Globus pallidus (tissue), 1 donor: ENCODE results near the gene UMODL1.

ENCODE experiments used
- DNase-seq: peaks from one replicate; pipeline ENCODE4 v3.0.0-alpha.2; 2015; ENCODE audit warnings: low spot score

Gene UMODL1

DNA sequence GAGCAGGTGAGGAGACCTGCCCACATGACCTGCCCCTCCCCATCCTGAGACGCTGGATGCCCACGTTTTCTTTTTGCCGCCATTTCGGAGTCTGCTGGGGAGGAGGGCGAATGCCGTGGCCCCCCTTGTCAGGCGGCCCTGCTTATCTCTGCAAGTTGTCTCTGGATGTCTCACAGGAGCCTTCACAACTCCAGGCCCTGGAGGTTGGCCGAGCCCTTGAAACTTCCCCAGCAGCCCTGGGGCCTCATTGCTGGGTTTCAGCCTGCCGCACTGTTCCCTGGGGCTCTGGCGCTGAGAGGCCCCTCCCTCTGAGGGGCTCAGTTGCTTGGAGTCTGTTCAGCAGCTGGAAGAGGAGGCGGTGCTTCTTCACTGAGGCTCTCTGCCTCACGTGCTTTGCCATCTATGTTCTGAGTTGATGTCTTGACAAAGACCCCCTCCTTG, 31.2 kb upstream of the UMODL1 start:
- DNase-seq, result no peak

DNA sequence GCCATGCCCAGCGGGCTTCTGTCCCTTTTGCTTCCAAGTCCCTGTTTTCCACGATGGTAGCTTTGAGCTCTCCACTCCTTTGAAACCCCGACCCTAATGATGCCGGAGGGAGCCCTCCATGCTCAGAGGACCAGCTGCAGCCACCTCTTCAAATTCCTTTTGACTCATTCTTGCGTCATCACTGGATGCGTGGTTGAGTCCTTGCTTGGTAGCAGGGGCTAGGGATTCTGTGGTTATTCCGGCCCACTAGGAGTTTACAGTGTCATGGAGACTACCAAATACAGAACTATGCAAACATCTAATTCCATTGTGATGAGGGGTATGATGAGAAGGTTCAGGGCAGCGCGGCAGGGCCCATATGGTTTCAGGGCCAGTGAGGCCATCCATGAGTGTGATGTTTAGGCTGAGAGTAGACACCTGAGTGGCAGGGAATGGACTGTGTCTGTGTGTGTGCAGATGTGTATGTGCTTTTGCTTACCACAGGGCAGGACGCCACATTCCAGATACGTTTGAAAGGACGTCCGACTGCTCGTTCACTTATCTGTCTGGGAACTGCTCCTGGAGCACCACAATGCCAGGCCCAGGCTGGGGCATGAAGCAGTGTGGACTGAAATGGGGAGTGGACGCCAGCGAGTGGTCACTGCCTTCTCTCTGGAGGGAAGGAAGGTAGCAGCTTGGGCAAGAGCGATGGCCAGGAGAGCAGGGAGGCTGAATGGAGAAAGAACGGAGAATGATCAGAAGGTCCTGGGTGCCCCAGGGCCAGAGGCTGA, 30.5 kb upstream of the UMODL1 start:
- DNase-seq, result no peak

DNA sequence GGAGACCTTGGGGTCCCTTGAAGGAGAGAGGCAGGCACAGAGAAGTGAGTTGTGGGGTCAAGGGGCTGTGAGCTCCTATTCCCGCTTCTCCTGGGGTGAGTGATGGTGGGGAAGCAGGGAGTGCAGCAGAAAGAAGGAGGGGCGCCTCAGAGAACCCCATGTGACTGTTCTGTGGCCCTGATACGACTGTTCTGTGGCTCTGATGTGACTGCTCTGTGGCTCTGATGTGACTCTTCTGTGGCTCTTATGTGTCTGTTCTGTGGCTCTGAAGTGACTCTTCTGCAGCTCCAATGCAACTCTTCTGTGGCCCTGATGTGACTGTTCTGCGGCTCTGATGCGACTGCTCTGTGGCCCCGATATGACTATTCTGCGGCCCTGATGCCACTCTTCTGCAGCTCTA, 29.9 kb upstream of the UMODL1 start:
- no peak for DNase-seq

DNA sequence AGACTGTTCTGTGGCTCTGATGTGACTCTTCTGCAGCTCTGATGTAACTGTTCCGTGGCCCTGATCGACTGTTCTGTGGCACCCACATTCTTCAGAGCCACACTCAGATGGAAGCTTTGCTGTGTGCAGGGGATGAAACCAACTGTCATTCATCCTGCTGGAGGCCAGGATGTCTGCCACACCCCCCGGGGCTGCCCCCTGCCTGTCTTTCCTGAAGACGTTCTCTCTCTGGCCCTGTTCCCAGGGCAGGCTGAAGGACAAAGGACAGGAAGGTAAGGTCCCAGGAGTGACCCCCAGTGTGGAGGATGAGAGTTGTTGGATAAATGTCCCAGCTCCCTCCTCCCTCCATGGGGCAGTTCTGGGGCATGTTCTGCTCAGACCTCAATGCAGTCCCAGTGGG, 29.4 kb upstream of the UMODL1 start:
- DNase-seq, result no peak

DNA sequence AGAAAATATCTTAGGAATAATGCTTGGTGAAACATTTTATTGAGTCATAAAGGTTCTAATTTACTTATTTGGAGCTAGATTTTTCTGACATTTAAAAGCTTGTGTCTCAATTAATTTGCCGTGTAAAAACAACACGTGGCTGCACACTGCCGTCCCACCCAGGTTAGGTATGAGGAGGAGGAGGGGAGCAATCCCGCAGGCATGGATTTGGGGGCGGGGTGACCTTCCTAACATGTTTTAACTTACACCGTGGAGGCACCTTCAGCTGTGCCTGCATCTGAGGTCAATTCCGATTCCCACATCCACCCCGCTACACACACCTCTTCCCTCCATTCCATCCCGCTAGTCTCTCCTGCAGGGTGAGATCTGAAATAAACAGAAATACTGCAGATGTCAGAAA, 28.5 kb upstream of the UMODL1 start:
- no peak for DNase-seq

DNA sequence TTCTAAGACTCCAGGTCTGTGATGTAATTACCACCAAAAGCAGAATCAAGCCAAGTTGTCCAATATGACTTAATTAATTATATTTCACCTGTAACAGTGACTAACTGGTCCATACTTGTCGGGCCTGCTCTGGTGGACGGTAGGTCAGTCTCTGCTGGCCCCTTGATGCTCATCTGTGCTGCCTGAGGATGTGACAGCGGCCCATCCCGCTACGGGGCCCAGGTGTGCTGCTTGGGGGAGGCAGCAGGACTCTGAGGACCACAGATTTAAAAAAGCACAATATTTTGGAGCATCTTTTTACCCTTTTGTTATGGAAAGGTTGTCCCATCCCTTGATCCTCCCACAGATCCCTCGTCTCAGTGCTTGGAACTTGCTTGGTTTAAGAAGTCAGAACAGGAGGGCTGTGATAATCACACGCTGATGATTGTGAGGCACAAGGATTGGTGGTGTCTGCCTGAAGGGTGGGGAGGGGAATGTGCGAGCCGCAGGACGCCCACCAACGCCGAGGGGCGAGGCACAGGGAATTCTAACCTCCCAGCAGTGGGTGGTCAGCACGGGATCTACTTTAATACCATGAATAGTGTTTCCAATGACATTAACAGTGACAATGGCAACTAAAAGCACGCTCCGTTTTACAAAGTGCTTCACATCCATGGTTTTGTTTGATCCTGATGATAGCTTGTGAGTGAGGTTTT, 27.8 kb upstream of the UMODL1 start:
- DNase-seq, result no peak

DNA sequence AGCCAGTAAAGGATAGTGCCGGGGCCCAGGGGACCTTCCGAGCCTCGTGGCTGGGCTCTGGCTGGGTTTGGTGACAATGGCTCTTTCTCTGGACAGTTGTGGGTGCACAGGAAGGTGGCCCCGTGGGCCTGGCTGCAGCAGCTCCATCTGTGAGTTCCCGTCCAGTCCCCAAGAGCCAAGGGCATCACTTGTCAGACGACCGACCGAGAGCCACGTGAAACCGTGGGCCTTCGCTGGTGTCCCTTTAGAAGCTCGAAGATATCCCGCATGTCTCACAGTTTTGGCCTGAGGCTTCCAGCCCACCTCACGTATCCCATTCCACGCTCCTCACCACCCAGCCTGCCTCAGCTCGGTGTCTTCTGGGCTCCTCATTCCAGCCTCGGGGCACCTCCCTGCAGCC, 27.2 kb upstream of the UMODL1 start:
- DNase-seq, result no peak

DNA sequence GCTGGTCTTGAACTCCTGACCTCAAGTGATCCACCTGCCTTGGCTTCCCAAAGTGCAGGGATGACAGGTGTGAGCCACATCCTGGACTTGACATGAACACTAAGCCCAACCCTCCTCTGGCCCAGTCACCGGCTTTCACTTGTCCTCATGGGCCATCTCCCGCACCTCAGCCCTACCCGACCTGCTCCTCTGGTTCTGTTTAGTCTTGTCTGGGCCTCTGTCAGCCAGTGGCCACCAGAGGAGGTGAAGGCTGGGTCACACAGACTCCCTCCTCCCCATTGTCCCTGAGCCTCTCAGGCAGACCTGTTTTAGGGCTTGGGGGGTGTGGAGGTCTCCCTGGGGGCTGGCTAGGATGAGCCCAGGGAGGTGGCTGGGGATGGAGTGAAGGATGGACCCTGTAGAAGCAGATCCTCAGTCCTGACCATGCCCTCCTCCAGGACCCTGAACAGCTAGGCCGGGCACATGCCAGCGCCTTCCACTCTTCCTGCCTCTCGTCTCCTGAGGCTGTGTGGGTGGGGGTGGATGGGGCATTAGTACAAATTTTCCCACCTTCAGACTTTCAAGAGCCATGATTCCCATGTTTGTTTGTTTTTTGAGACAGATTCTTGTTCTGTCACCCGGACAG, 26.1 kb upstream of the UMODL1 start:
- DNase-seq, result no peak

DNA sequence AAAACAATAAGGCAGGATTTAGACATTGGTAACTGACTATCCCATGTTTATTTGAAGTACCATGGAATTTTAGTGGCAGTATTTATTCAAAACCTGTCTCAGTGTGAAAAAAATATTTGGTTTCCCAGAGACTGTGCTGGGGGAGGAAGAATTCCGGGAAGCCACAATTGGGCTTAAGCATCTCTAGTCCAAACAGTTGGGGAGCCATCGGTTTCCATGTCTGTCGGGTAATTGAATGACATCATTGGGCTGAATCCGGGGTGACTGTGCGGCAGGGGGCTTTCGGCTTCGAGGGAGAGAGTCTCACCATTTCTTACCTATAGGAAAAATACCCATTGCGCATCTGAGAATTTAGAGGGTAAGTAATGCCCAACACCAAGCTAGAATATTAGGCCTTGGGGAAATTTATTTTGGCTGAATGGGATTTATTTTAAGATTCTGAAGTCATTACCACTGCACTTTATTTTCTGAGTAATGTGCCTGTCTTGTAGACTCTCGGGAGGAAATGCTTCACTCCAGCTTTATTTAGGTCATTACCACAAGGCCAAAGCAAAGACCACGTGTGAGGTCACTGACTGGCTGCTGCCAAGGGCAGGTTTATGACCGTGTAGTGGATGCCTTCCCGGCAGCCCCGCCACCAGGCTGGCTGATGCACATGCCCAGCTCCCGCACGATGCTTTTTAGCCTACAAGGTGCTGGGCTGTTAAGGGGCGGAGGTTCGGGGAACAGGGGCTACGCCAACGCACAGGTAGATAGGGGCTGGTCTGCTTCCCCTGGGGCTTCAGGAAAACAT, 23.1 kb upstream of the UMODL1 start:
- peak; percentile 52 for DNase-seq

DNA sequence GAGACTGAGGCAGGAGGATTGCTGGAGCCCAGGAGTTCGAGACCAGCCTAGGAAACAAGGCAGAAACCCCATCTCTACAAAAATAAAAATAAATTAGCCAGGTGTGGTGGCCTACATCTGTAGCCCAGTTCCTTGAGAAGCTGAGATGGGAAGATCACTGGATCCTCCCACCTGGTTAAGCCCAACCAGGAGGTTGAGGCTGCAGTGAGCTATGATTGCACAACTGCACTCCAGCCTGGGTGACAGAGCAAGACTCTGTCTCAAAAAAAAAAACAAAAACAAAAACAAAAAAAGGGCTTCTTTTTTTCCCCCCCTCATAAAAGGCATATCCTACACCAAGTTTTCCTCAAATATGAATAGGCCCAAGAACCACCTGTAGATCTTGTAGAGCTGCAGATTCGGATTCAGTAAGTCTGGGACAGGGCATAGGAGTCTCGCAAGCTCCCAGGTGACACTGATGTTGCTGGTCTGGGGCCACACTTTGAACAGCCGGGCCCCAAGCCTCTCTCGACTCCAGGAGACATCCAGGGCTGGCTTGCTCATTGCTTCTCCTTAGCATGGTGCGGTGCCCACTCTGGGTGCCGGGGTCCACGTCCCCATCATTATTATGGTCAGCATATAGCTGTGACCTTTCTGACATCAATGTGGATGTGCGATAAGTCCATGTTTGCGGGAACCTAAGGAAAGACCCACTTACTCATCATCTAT, 22.1 kb upstream of the UMODL1 start:
- DNase-seq, result no peak

DNA sequence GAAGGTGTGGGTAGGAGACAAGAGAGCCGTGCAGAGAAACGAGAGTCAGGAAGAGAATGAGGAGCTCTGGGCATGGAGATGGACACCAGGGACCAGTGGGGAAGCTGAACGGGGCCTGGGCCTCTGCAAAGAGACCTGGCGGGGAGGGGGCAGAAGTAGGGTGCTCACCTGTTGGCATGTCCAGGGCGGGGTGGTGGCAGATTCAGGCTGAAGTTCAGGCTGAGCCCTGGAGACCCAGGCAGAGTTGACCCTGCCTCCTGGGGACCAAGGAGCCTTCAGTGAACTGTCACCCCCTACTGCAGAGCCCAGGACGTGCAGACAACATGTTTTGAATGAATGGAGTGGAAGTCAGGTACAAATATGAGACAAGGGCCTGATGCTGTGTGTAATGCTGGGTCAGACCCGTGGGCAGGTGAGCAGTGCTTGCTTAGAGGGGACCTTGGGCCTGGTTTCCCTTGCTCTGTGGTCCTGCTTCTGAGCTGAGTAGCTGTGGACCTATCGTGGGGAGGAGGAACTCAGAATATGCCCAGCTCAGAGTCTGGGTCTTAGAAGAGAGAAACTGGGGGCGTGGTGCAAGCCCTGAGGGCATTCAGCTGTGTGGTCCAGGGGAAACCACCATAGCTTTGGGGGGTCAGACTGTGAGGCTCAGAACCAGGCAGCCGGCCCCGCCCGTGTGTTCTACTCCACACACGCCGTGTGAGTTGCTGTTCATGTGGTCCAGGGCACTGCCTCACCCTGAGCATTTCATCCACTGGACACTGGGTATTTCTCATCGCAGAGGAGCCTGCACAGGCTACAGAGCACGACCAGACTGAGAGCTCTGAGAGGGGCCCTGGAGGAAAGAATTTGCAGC, 21.3 kb upstream of the UMODL1 start:
- no peak for DNase-seq

DNA sequence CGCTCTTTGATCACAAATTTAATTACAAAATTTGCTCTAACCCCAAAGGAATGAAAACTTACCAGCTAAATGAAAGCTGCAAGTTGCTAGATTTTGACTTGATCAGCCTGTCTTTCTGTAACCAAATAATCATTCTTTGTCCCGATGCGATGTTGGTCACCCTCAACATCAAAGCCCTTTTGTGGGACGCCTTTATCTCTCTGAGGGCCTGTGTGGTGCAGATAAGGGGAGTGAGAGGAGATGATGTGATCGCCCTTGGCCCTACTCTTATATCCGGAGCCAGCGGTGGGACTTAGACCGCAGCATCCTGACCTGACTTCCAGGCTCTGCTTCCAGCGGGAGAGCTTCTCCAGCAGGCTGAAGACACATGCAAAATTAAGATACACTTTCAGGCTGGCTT, 19.3 kb upstream of the UMODL1 start:
- no peak for DNase-seq

DNA sequence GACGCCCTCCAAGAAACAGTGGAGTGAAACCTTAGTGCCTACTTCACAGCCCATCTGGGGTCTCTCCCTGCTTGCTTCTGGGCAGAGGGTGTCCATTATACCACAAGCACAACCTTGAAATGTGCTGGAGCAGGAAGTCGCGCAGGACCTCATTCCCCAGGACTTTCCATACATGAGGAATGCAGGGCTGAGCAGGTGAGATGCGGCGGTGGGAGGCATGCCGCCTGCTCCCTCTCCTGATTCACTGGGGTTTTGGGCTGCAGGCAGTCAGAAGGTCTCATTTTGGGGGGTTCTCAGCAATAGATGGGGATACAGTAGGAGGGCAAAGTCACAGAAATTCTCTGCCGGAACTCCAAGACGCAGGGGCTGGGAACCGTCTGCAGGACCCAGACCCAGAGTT, 15.7 kb upstream of the UMODL1 start:
- no peak for DNase-seq

DNA sequence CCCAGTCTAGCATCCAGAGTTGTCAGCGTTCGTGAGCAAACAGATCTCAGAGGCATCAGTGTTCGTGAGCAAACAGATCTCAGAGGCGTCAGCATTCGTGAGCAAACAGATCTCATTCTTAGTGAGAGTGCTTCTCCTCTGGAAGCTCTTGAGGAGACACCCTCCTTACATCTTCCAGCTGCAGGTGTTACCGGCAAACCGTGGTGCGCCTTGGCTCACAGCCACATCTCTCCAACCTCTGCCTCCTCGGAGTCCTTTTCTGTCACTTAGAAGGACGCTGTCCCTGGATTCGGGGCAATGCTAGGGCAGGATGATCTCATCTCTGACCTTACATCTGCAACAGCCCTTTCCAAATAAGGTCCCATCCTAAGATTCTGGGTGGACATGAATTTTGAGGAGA, 14.6 kb upstream of the UMODL1 start:
- DNase-seq, result no peak

DNA sequence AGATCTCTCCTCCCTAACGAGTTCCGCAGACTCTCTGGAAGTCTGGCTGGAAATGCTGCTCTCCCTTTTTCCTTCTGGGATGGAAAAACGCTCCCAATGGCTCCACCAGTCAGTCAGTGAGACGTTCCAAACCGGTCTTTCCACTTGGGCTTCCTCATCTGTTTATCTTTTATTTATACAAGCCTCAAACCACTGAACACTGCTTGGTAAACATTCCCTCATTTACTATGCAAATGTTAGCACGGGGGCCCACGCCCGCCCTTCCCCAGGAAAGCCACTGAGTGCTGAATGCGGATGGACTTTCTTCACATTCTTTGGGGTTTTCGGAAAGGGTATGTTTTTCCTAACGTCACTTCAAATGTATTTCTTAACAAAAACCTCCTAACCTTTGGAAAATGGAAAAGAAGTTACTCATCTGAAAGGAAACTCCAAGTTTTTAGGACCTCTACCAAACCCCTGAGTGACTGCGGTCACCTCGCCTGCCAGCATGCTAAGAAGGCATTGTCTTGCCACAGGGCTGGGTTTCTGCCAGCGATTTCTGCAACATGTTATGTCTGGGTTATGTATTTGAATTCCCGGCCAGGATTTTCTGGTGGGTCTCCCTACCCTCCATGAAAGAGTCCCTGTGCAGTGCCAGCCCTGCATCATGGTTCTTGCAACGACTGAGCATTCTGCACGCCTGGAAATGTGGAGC, 14.0 kb upstream of the UMODL1 start:
- DNase-seq, result no peak

DNA sequence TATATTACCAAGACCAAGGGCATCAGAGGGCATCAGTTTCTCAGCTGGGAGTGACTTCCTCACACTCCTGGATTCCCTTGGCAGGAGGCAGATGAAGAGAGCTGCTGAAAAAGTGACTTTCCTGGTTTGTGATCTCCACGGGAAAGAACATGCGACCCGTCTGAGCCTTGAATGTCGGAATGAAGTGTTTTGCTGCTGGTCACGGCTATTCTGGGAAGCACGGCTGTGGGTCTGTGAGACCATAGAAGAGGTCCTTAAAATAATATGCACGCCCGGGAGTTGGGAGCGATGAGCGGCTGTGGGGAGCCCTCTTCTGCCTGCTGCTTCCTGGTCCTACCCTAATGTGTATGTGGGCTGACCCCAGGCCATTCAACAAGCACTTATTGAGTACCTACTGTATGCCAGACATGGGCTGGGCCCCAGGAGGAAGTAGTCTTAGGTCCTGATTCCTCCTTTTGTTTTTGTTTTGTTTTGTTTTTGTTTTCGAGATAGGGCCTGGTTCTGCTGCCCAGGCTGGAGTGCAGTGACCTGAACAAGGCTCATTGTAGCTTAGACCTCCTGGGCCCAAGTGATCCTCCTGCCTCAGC, 13.2 kb upstream of the UMODL1 start:
- DNase-seq, result no peak

DNA sequence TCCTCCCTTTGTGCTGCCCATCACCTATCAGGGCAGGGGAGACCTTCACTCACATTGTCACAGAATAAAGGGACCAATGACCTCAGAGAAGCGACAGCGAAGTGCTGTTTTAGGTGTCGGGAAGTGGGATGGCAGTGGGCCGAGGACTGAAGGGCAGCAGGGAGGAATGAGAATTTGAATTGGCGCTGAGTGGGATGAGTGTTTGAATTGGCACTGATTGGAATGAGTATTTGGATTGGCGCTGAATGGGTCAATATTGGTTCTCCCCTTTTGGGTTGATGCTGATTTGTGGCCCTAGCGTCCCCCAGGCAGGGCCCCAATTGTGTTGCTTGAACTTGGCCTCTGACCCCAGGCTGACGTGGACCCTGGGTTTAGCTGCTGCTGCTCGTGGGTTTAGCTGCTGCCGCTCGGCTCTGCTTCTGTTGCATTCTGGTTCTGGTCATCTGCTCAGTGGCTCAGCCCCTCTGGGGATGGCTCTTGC, 12.4 kb upstream of the UMODL1 start:
- DNase-seq, result no peak

DNA sequence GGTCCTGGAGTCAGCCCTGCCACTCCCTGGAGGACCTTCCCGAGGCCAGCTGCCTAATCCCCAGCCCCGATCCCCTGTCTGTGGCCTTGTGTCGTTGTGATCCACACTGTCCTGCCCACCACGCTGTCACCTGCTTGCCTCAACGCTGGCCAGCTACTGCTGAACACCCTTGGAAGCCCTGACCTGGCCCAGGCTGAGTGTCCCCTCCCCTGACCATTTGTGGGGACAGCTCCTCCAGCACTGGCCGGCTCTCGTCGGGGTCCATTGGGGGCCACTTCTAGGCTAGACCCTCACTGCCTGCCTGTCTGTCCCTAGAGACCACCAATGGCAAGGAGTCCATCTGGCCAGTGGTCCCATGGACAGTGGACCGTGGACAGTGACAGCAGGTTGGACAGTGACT, 12.0 kb upstream of the UMODL1 start:
- no peak for DNase-seq

DNA sequence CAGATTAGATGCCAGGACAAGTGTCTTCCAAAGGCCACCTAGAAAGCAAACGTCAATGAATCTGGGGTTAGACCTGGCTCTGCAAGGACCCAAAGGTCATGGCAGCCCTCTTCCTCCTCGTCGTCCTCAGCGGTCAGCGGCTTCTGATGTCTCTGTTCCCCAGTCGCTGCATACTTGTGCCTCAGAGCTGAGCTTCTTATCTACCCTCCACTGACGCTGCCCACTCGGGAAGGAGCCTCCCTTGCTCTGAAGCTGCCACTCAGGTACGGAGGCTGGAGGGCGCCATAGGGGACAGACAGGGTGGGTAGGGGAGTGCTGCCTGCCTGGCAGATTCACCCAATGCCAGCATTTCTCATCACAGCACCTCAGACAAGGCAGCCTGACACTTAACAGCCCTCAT, 11.4 kb upstream of the UMODL1 start:
- DNase-seq, result no peak

DNA sequence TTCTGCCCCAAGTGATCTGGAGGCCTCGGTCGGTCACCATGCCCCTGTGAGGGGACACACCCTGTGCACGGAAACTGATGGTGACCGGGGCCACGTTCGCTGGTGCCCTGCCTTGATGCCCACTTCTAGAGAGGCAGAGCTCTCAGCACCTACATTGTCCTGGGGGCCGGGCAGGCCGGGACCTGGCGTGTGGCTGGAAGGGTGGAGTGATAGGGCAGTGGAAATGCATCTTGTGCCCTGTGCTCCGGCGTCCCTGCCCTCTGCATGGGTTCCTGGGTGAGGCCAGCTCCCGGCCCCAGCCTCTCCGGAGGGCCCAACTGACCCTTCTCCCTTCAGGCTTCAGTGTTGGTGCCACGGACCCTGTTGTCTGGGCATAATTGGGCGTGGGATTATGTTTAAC, 11.0 kb upstream of the UMODL1 start:
- DNase-seq, result no peak
